ENCODE results near the gene PYHIN1.

- TF ChIP-seq CTCF (IDR thresholded peaks at IDR 0.05) (no peak), POLR2AphosphoS5 (IDR thresholded peaks at IDR 0.05) (no peak), POLR2A (IDR thresholded peaks at IDR 0.05) (no peak)
Observed at GRCh38 chr1:158961178-158961577, 29.8 kb downstream of the PYHIN1 start.
